ENCODE data around the gene CR1L. TPM values are rescaled to one million over a fixed set of nuclear protein-coding genes. Genes with fewer than 3 reads are reported as not detected.
"Not testable (repeated sequence)": the region's sequence is repeated elsewhere in the genome, so short reads cannot be mapped to it uniquely, and the experiment has no call there.

Gene CR1L
- total RNA-seq, 5 donors from 2014 or later (not counting 1 experiment from before 2014, with no cell fraction given) = 0.20 to 0.37 TPM; not detected in 3

DNA sequence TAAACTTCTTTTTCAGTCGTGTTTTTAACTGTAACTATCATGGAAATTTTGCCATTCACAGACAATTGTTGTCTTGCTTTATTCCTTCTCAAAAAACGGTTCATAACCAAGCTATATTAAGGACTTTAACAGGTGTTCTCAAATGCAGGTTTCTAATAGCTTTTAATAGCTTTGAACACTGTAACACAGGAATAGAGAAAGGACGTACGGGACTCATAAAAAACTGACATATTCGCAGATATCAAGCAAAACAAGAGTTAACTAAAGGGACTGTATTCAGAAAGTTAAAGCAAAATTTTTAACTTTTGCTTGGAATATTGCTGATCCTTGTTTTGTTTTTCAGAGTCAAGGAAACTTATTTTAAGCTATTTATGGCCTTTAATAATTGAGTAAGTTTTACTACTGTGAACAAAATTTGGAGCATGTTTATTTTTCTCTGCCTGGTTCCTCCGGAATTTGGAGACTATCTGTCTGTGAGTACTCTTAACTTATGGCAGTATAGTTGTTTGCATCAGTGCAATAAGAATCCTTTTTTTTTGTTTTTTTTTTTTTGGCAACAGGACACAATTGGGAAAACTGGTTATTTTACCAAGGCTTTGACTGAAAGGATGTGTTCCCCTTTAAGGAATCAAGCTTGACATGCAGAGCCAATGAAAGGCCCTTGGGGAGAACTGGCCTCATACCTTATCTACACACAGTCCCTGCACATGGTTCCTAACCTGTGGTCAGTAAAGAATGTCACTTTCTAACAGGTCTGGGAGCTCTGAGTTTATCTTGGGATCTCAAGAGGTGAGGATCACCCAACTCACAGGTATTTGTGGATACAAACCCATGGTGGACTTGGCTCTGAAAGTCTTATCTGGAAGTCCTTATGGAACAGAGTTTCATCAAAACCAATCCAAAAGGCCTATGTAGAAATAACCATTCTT, 101.2 kb downstream of the CR1L start:
- DNase-seq (no peak), ATAC-seq (replicated peaks in 1 of 4) (no peak)
- H3K9me3 Mint-ChIP-seq = no peaks in the 10 kb centered on the region
- no peak overlapping the region for H3K4me3 Mint-ChIP-seq
- ChIA-PET POLR2A (no interaction called here), CTCF (no interaction called here)
- no peaks in the 10 kb centered on the region for H3K36me3 Mint-ChIP-seq
- WGBS (ENCODE audit: insufficient coverage) = 100% methylated on average over 2 of the region's 6 CpGs
- Histone ChIP-seq H3K27ac (ENCODE audit: low read length) (no peak overlapping the region), H3K4me1 (ENCODE audit: control insufficient read depth in 1 of 2, extremely low read depth in 1 of 2, insufficient read depth in 2 of 2, low read length in 2 of 2) (peaks cover 4 to 27% of the 10 kb centered on the region in 2 experiments), H3K27me3 (replicated peaks in 1 of 2; ENCODE audit: control insufficient read depth in 2 of 2, extremely low read depth in 1 of 2, insufficient read depth in 2 of 2, low read length in 1 of 2) (peaks cover 0 to 3% of the 10 kb centered on the region in 2 experiments), H3K4me3 (ENCODE audit: control insufficient read depth in 1 of 2, extremely low read depth in 1 of 2, low read length in 1 of 2) (no peak overlapping the region), H3K9me3 (no peaks in the 10 kb centered on the region), H3K36me3 (ENCODE audit: control insufficient read depth in 2 of 2, extremely low read depth in 1 of 2, insufficient read depth in 1 of 2, low read length in 1 of 2) (no peaks in the 10 kb centered on the region)
- H3K27ac Mint-ChIP-seq = no peak overlapping the region
- H3K4me1 Mint-ChIP-seq = peaks cover 27 to 34% (median 28%) of the 10 kb centered on the region in 3 donors
- no peaks in the 10 kb centered on the region for H3K27me3 Mint-ChIP-seq

DNA sequence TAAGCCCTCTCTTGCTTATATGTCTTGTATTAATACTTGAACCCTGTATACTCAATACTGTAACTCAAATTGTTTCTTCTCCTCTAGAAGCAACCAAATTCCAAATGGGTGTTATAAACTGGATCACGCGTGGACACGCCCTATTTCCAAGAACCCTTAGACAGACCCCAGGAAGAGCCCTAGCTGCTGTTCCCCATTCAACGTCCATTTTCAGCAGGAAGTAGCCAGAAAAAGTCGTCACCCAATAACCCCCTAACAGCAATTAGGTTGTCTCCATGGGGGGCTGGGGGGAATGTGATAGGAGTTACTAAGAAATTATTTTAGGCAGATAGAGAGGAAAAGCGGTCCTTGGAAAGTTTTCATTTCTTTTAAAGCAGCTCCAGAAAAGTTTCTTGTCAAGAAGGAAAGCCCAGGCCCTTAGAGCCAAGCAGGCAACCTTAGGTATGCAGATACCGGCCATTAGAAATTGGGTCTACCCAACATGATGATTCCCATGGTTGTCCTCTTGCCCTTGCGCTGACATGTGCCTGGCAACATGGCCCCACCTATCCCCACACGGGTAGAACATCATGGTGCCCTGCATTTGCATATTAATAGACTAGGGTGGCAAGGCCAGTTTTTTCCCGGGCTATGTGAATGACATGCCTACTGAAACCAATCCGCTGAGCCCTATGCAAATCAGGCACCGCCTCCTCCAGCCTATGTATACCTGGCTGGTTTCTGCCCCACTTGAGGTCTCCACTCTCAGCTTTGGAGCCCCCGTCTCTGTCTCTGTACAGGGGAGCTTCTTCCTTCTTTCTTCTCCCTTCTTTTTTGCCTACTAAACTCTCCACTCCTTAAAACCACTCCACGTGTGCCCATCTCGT, 102.9 kb downstream of the CR1L start:
- Mint-ChIP-seq H3K27me3 (no peaks in the 10 kb centered on the region), H3K4me1 (peaks cover 38 to 51% (median 42%) of the 10 kb centered on the region in 3 donors), H3K9me3 (no peaks in the 10 kb centered on the region), H3K27ac (no peak overlapping the region), H3K36me3 (no peaks in the 10 kb centered on the region), H3K4me3 (peak overlapping the region in 1 of 3 donors; percentile 67)
- H3K36me3 ChIP-seq (ENCODE audit: control insufficient read depth in 2 of 2, extremely low read depth in 1 of 2, insufficient read depth in 1 of 2, low read length in 1 of 2) = no peaks in the 10 kb centered on the region
- CTCF ChIA-PET = no interaction called here
- H3K27me3 ChIP-seq (replicated peaks in 1 of 2; ENCODE audit: control insufficient read depth in 2 of 2, extremely low read depth in 1 of 2, insufficient read depth in 2 of 2, low read length in 1 of 2) = no peaks in the 10 kb centered on the region
- H3K27ac ChIP-seq (ENCODE audit: low read length) = no peak overlapping the region
- H3K9me3 ChIP-seq = no peaks in the 10 kb centered on the region
- POLR2A ChIA-PET = no interaction called here
- no peak for ATAC-seq (replicated peaks in 1 of 4)
- H3K4me1 ChIP-seq (ENCODE audit: control insufficient read depth in 1 of 2, extremely low read depth in 1 of 2, insufficient read depth in 2 of 2, low read length in 2 of 2) = peaks cover 19 to 30% of the 10 kb centered on the region in 2 experiments
- 95% methylated on average over 8 of the region's 15 CpGs for WGBS (ENCODE audit: insufficient coverage)
- DNase-seq = no peak
- no peak overlapping the region for H3K4me3 ChIP-seq (ENCODE audit: control insufficient read depth in 1 of 2, extremely low read depth in 1 of 2, low read length in 1 of 2)

DNA sequence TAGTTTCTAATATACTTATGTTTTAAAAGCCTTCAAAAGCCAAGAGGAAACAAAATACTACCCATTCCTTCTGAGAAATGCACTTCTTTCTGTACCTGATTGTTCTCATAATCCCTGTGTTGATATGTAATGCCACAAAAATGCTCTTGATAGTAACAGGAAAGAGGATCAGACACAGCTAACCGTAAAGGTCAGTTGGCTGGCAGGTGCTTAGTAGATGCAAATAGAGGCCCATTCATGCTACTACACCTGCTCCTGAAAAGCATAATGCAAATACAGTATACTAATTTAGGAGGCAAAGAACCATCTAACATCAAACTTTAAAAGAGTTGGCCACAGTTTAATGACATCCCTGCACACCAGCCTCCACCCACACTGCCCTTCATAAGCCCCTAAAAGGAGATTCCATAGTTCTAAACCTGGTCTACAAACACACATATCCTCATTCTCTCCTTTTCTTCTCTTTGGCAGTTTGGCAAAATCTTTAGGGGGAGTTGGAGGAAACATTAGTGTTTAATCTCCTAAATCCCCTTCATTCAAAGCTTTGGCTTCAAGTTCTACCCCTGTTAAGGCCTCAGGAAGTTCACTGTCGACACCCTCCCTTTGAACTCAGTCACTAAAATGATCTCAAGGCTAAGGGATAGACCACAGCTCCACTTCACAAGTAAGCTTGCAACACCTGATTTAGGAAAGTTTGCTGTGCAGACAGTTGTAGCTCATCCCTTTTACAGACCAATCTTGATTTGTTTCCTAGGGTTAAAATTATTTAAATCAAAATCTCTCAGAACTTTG, 104.0 kb downstream of the CR1L start:
- Mint-ChIP-seq H3K4me3 (peak overlapping the region in 2 of 3 donors; percentile 11 to 67), H3K4me1 (peaks cover 47 to 62% (median 53%) of the 10 kb centered on the region in 3 donors), H3K36me3 (no peaks in the 10 kb centered on the region), H3K27me3 (no peaks in the 10 kb centered on the region), H3K27ac (peak overlapping the region; percentile 75 to 76), H3K9me3 (no peaks in the 10 kb centered on the region)
- H3K27ac ChIP-seq (ENCODE audit: low read length) = no peak overlapping the region
- DNase-seq (peak in 7 of 35 experiments; percentile 1 to 47 (median 5)), ATAC-seq (replicated peaks in 1 of 4) (peak in 1 of 4 experiments; percentile 35)
- WGBS (ENCODE audit: insufficient coverage) = no CpG with 5 or more reads among the region's 2 CpGs
- peaks cover 26 to 37% of the 10 kb centered on the region in 2 experiments for H3K4me1 ChIP-seq (ENCODE audit: control insufficient read depth in 1 of 2, extremely low read depth in 1 of 2, insufficient read depth in 2 of 2, low read length in 2 of 2)
- no peaks in the 10 kb centered on the region for H3K27me3 ChIP-seq (replicated peaks in 1 of 2; ENCODE audit: control insufficient read depth in 2 of 2, extremely low read depth in 1 of 2, insufficient read depth in 2 of 2, low read length in 1 of 2)
- ChIA-PET CTCF (no interaction called here), POLR2A (interaction anchor here in 1 of 2 donors (0.7 kb wide), 1 partner anchor 94 kb away, joined by 4 read pairs; no protein-coding TSS in a partner anchor)
- H3K4me3 ChIP-seq (ENCODE audit: control insufficient read depth in 1 of 2, extremely low read depth in 1 of 2, low read length in 1 of 2) = no peak overlapping the region
- no peaks in the 10 kb centered on the region for H3K36me3 ChIP-seq (ENCODE audit: control insufficient read depth in 2 of 2, extremely low read depth in 1 of 2, insufficient read depth in 1 of 2, low read length in 1 of 2)
- no peaks in the 10 kb centered on the region for H3K9me3 ChIP-seq

DNA sequence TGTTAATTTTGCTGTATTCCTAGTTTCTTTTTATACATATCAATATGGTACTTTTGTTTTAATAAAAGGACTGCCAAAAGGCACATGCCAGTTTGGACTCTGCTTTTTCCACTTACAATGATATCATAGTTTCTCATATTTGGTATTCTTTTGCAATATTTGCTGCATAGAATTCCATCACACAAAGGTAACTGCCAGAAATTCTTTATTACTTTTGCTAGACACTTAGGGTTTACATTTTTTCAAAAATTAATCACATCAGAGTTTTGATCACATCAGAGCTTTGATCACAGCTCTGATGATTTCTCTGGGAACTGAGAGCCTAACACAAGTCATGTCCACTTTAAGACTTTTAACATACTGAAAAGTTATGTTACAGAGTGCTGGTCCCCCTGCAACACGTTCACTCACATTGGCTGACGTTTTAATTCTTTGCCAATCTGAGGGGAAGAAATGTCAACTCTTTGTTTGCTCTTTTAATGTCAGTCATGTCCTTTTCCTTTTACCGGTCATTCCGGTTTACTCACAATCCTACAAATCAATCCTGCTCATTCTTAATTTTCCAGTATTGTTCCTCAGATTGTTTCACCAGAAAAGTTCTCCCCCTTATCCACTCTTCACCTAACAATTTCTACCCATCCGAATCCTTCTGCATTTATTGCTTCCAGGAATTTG, 105.8 kb downstream of the CR1L start:
- Histone ChIP-seq H3K27ac (ENCODE audit: low read length) (peak overlapping the region; percentile 87), H3K27me3 (replicated peaks in 1 of 2; ENCODE audit: control insufficient read depth in 2 of 2, extremely low read depth in 1 of 2, insufficient read depth in 2 of 2, low read length in 1 of 2) (no peaks in the 10 kb centered on the region), H3K4me3 (ENCODE audit: control insufficient read depth in 1 of 2, extremely low read depth in 1 of 2, low read length in 1 of 2) (peak overlapping the region; percentile 81 to 97), H3K4me1 (ENCODE audit: control insufficient read depth in 1 of 2, extremely low read depth in 1 of 2, insufficient read depth in 2 of 2, low read length in 2 of 2) (peaks cover 33 to 43% of the 10 kb centered on the region in 2 experiments), H3K36me3 (ENCODE audit: control insufficient read depth in 2 of 2, extremely low read depth in 1 of 2, insufficient read depth in 1 of 2, low read length in 1 of 2) (no peaks in the 10 kb centered on the region), H3K9me3 (no peaks in the 10 kb centered on the region)
- H3K4me3 Mint-ChIP-seq = peak overlapping the region; percentile 99 to 100 (median 100)
- ChIA-PET CTCF (no interaction called here), POLR2A (no interaction called here)
- peak overlapping the region; percentile 99 for H3K27ac Mint-ChIP-seq
- H3K36me3 Mint-ChIP-seq = no peaks in the 10 kb centered on the region
- no peak for DNase-seq
- H3K27me3 Mint-ChIP-seq = no peaks in the 10 kb centered on the region
- no peaks in the 10 kb centered on the region for H3K9me3 Mint-ChIP-seq
- peaks cover 65 to 80% (median 71%) of the 10 kb centered on the region in 3 donors for H3K4me1 Mint-ChIP-seq
- 93% methylated on average over 4 of the region's 5 CpGs for WGBS (ENCODE audit: insufficient coverage)
- no peak for ATAC-seq (replicated peaks in 1 of 4)

DNA sequence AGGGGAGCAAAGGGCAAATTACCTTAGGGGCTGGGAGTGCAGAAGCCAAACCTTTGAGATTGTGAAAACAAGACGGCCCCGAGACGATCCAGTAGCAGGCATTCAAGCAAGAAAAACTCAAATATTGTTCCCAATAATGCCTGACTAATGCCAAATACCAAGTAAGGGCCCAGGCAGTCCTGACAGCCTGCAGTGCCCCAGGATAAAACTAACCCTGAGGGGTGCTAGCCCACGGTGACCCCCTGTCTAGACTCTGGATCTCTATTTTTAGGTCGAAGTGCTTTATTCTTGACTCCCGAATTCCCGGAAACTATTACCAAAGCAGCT, 106.5 kb downstream of the CR1L start:
- H3K9me3 Mint-ChIP-seq; H3K27me3 Mint-ChIP-seq; POLR2A ChIA-PET; H3K27me3 ChIP-seq (replicated peaks in 1 of 2; ENCODE audit: control insufficient read depth in 2 of 2, extremely low read depth in 1 of 2, insufficient read depth in 2 of 2, low read length in 1 of 2); ATAC-seq (replicated peaks in 1 of 4); H3K9me3 ChIP-seq; H3K36me3 Mint-ChIP-seq; DNase-seq; CTCF ChIA-PET; H3K36me3 ChIP-seq (ENCODE audit: control insufficient read depth in 2 of 2, extremely low read depth in 1 of 2, insufficient read depth in 1 of 2, low read length in 1 of 2): not testable (repeated sequence)
- peaks cover 33 to 43% of the 10 kb centered on the region in 2 experiments for H3K4me1 ChIP-seq (ENCODE audit: control insufficient read depth in 1 of 2, extremely low read depth in 1 of 2, insufficient read depth in 2 of 2, low read length in 2 of 2)
- WGBS (ENCODE audit: insufficient coverage) = 0% methylated on average over 1 of the region's 7 CpGs
- Mint-ChIP-seq H3K27ac (peak overlapping the region; percentile 99), H3K4me3 (peak overlapping the region; percentile 99 to 100 (median 100)), H3K4me1 (peaks cover 71 to 86% (median 78%) of the 10 kb centered on the region in 3 donors)
- H3K4me3 ChIP-seq (ENCODE audit: control insufficient read depth in 1 of 2, extremely low read depth in 1 of 2, low read length in 1 of 2) = peak overlapping the region; percentile 81 to 97
- peak overlapping the region; percentile 87 for H3K27ac ChIP-seq (ENCODE audit: low read length)
